B cell (primary cell): ENCODE measurements around the gene RSPO4. TPM values are rescaled to one million over a fixed set of nuclear protein-coding genes. Genes with fewer than 3 reads are reported as not detected.

Experiments
- ATAC-seq: fragments of 200-7000 bp; cut with Tn5 transposase; one replicate; pipeline ENCODE4 v1.10.0; 2021; ENCODE audit warnings: low read depth, mild to moderate bottlenecking, moderate number of reproducible peaks, moderate library complexity
- CTCF ChIA-PET: fragments of 350-600 bp; sonication (Branson Sonifier 250); formaldehyde crosslinking; loops from one replicate; lab custom pipeline; 2021; ENCODE audit warnings: antibody characterized with exemption, inconsistent platforms; lab: Charles Lee
- POLR2A ChIA-PET: fragments of 350-600 bp; sonication (Branson Sonifier 250); formaldehyde crosslinking; loops from one replicate; lab custom pipeline; 2021; ENCODE audit warnings: antibody characterized with exemption; lab: Charles Lee
- DNase-seq: peaks from one replicate; pipeline ENCODE4 v3.0.0; 2013
- H2AFZ ChIP-seq: 2 replicates; pipeline ENCODE4 v1.6.1; 2012; ENCODE audit warnings: mild to moderate bottlenecking, low read depth, low read length; ENCODE audit not compliant: insufficient read depth, poor library complexity, severe bottlenecking
- H3K27ac ChIP-seq, 2 donors: 1 replicate in 1 of 2; 2 replicates in 1 of 2; pipeline ENCODE4 v1.5.1; 2012 to 2013; ENCODE audit warnings: low read length in 2 of 2, mild to moderate bottlenecking in 2 of 2, moderate library complexity in 1 of 2
- H3K27me3 ChIP-seq, 4 experiments: fragments of 200-600 bp in 1 of 4; sonication (generic) in 1 of 4; replicated peaks in 1 of 4; 1 replicate in 2 of 4; 2 replicates in 2 of 4; pipeline versions ENCODE4 v1.6.1 to v1.7.0; 2013 to 2016; ENCODE audit warnings: low read length in 3 of 4, mild to moderate bottlenecking in 2 of 4, mixed read lengths in 1 of 4, moderate library complexity in 1 of 4; ENCODE audit not compliant: insufficient read depth in 4 of 4, control insufficient read depth in 3 of 4; ENCODE audit errors: control extremely low read depth in 1 of 4
- H3K36me3 ChIP-seq, 2 experiments: replicated peaks in 1 of 2; 1 replicate in 1 of 2; 2 replicates in 1 of 2; pipeline versions ENCODE4 v1.6.1 to v1.7.1; 2013; ENCODE audit warnings: low read length in 1 of 2; ENCODE audit not compliant: insufficient read depth in 2 of 2, control insufficient read depth in 1 of 2; ENCODE audit errors: control extremely low read depth in 1 of 2, extremely low read depth in 1 of 2
- H3K4me1 ChIP-seq, 2 donors: fragments of 200-600 bp in 1 of 2; sonication (generic) in 1 of 2; 1 replicate in 1 of 2; 2 replicates in 1 of 2; pipeline versions ENCODE4 v1.5.1 to v1.6.1; 2013 to 2017; ENCODE audit warnings: low read length in 2 of 2; ENCODE audit not compliant: control insufficient read depth in 2 of 2, insufficient read depth in 2 of 2
- H3K4me2 ChIP-seq: replicated peaks from 2 replicates; pipeline ENCODE3; 2012; ENCODE audit warnings: mild to moderate bottlenecking, low read depth, low read length; ENCODE audit not compliant: poor library complexity, severe bottlenecking
- H3K4me3 ChIP-seq, 5 experiments: fragments of 200-600 bp in 1 of 5; sonication (generic) in 1 of 5; 1 replicate in 3 of 5; 2 replicates in 2 of 5; pipeline versions ENCODE4 v1.5.1 to v1.7.0; 2011 to 2016; ENCODE audit warnings: low read length in 4 of 5, mild to moderate bottlenecking in 4 of 5, low read depth in 2 of 5, control low read depth in 1 of 5, moderate library complexity in 1 of 5; ENCODE audit not compliant: insufficient read depth in 1 of 5; ENCODE audit errors: control extremely low read depth in 1 of 5, extremely low read depth in 1 of 5
- H3K79me2 ChIP-seq: fragments of 200-600 bp; sonication (generic); one replicate; pipeline ENCODE4 v1.6.0; 2016; ENCODE audit warnings: low read length; ENCODE audit not compliant: control insufficient read depth, insufficient read depth
- H3K9ac ChIP-seq: fragments of 200-600 bp; sonication (generic); 2 replicates; pipeline ENCODE4 v1.6.1; 2017; ENCODE audit warnings: mild to moderate bottlenecking, low read length, moderate library complexity
- H3K9me3 ChIP-seq, 3 donors: one replicate each; pipeline versions ENCODE4 v1.6.1 to v1.7.1; 2013; ENCODE audit warnings: low read length in 2 of 3; ENCODE audit not compliant: control insufficient read depth in 2 of 3, insufficient read depth in 1 of 3; ENCODE audit errors: control extremely low read depth in 1 of 3
- H4K20me1 ChIP-seq: 2 replicates; pipeline ENCODE4 v1.6.0; 2012; ENCODE audit warnings: mild to moderate bottlenecking, low read length; ENCODE audit not compliant: insufficient read depth, control insufficient read depth, poor library complexity, severe bottlenecking
- H3K27ac Mint-ChIP-seq: one replicate; pipeline ENCODE4 v1.8.0; 2021; ENCODE audit warnings: mixed read lengths
- H3K27me3 Mint-ChIP-seq: one replicate; pipeline ENCODE4 v1.8.0; 2021; ENCODE audit warnings: mixed read lengths
- H3K4me1 Mint-ChIP-seq: one replicate; pipeline ENCODE4 v1.8.0; 2021; ENCODE audit warnings: mixed read lengths
- H3K4me3 Mint-ChIP-seq: one replicate; pipeline ENCODE4 v1.8.0; 2021; ENCODE audit warnings: mixed read lengths
- H3K9me3 Mint-ChIP-seq: one replicate; pipeline ENCODE4 v1.8.0; 2022; ENCODE audit warnings: mixed read lengths; ENCODE audit not compliant: insufficient read depth
- EZH2 ChIP-seq: IDR thresholded peaks from 2 replicates; pipeline ENCODE4 v1.6.1; 2012; ENCODE audit warnings: borderline replicate concordance, low read depth, mild to moderate bottlenecking, moderate library complexity, low read length; ENCODE audit not compliant: insufficient read depth, poor library complexity, severe bottlenecking
- WGBS: methylation state at CpG from one replicate; pipeline ENCODE4 v1.1.5; 2013; ENCODE audit warnings: missing lambda C conversion rate; ENCODE audit not compliant: insufficient coverage; 5-methylcytosine and 5-hydroxymethylcytosine counted together
- intact Hi-C: fragments of 100-400 bp; cut with micrococcal nuclease; formaldehyde crosslinking; loops from one replicate; pipeline ENCODE4 v1.10.0; 2022
- polyA plus RNA-seq: library from polyadenylated mRNA; depleted of rRNA; stranded (reverse); fragments of >200 nt; gene quantifications from 2 replicates; pipeline ENCODE4 v1.2.3, GENCODE V29; 2012
- total RNA-seq, 2 donors: library from RNA; stranded (reverse); fragments of 120-200 nt in 1 of 2; gene quantifications; 1 replicate in 1 of 2; 2 replicates in 1 of 2; pipeline versions ENCODE4 v1.2.3 to v1.2.4, GENCODE V29; 2013 to 2022
- TF ChIP-seq, protein P1 (sequence below): fragments of 200-600 bp; IDR thresholded peaks from one replicate; pipeline ENCODE4 v1.8.0; 2022; ENCODE audit warnings: antibody characterized with exemption, mild to moderate bottlenecking

The RSPO4 gene
- total and polyA plus RNA-seq, 2 donors (not counting 1 experiment from before 2014, with no cell fraction given), result 0.04 to 0.37 TPM

- CTCF ChIA-PET, result no interaction called here
- Histone ChIP-seq H3K4me3 (no peak overlapping the region), H3K9me3 (no peaks in the 10 kb centered on the region), H2AFZ (no peak overlapping the region), H3K36me3 (no peaks in the 10 kb centered on the region), H4K20me1 (no peaks in the 10 kb centered on the region), H3K9ac (no peak overlapping the region), H3K27ac (no peak overlapping the region), H3K4me1 (no peaks in the 10 kb centered on the region), H3K27me3 (peaks cover 0 to 5% (median 2%) of the 10 kb centered on the region in 4 experiments), H3K4me2 (no peak overlapping the region), H3K79me2 (no peaks in the 10 kb centered on the region)
- Mint-ChIP-seq H3K4me1 (peaks cover 7% of the 10 kb centered on the region), H3K9me3 (no peaks in the 10 kb centered on the region), H3K27me3 (peaks cover 15% of the 10 kb centered on the region), H3K27ac (no peak overlapping the region), H3K4me3 (no peak overlapping the region)
- 82% methylated on average over 4 of the region's 7 CpGs for WGBS
- POLR2A ChIA-PET, result no interaction called here
- intact Hi-C loops, result no loop called here
- no peak for ATAC-seq
- TF ChIP-seq, protein P1, sequence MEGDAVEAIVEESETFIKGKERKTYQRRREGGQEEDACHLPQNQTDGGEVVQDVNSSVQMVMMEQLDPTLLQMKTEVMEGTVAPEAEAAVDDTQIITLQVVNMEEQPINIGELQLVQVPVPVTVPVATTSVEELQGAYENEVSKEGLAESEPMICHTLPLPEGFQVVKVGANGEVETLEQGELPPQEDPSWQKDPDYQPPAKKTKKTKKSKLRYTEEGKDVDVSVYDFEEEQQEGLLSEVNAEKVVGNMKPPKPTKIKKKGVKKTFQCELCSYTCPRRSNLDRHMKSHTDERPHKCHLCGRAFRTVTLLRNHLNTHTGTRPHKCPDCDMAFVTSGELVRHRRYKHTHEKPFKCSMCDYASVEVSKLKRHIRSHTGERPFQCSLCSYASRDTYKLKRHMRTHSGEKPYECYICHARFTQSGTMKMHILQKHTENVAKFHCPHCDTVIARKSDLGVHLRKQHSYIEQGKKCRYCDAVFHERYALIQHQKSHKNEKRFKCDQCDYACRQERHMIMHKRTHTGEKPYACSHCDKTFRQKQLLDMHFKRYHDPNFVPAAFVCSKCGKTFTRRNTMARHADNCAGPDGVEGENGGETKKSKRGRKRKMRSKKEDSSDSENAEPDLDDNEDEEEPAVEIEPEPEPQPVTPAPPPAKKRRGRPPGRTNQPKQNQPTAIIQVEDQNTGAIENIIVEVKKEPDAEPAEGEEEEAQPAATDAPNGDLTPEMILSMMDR, result no peak
- TF ChIP-seq EZH2, result no peak
- no peak for DNase-seq
These were observed 11.6 kb upstream of the RSPO4 start for GRCh38 chr20:1013566-1014340.

DNA sequence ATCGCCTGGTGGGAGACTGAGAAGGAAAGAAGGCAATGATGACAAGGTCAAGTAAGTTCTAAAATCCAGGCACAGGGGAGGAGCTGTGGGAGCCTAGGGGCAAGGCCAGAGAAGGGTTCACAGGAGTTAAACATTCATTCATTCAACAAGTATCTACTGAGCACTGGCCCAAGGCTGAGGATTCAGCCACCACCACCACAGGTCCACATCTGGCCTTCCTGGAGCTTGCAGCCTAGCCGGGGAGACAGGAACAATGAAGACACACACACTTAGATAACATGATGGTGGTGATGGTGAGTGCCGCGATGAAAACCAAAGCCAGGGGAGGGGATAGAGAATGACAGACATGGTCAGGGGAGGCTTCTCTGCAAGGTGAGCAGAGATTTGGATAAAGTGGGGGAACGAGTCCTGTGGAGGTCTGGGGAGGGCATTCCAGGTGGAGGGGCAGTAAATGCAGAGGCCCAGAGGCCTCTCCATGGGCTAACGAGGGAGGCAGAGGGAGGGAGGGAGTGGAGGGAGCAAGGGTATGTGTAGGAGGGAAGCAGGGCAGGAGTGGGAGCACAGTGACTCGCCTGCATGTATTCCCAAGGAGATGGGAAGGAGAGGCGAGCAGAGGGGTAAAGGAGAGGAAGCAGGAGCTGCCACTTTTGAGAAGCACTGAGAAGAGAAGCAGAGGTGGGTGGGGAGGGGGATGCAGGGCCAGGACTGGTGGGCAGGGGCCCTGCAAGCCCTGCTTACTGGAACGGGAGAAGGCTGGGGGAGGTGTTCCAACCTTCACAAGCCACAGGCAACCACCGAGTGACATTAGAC is 10.5 kb upstream of the RSPO4 start:
- H3K27me3 ChIP-seq, result peaks cover 0 to 5% (median 2%) of the 10 kb centered on the region in 4 experiments
- whole genome bisulfite sequencing, result 92% methylated on average over 7 of the region's 10 CpGs
- POLR2A ChIA-PET, result no interaction called here

More for the DNA sequence above, 10.5 kb upstream of the RSPO4 start:
- Histone ChIP-seq H3K36me3 (no peaks in the 10 kb centered on the region), H3K79me2 (no peaks in the 10 kb centered on the region), H3K4me2 (no peak overlapping the region), H4K20me1 (no peaks in the 10 kb centered on the region), H3K9ac (no peak overlapping the region), H3K27ac (no peak overlapping the region), H3K4me3 (no peak overlapping the region), H3K9me3 (no peaks in the 10 kb centered on the region), H3K4me1 (no peaks in the 10 kb centered on the region), H2AFZ (no peak overlapping the region)
- H3K4me3 Mint-ChIP-seq, result no peak overlapping the region
- DNase-seq (no peak), ATAC-seq (no peak)
- intact Hi-C loops, result no loop called here
- peaks cover 23% of the 10 kb centered on the region for H3K27me3 Mint-ChIP-seq
- H3K9me3 Mint-ChIP-seq, result no peaks in the 10 kb centered on the region
- TF ChIP-seq, protein P1, result no peak
- TF ChIP-seq EZH2, result no peak
- no peak overlapping the region for H3K27ac Mint-ChIP-seq
- CTCF ChIA-PET, result no interaction called here
- peaks cover 7% of the 10 kb centered on the region for H3K4me1 Mint-ChIP-seq
